Sciatic nerve (tissue), 2 donors: ENCODE results near the gene MAP2. TPM values are rescaled to one million over a fixed set of nuclear protein-coding genes. Genes with fewer than 3 reads are reported as not detected.

Experiments
- ATAC-seq: fragments of 200-7000 bp; cut with Tn5 transposase; one replicate; pipeline ENCODE4 v1.9.1; 2020; ENCODE audit warnings: mild to moderate bottlenecking, moderate library complexity
- DNase-seq: peaks from one replicate; pipeline ENCODE4 v3.0.0-alpha.2; 2020; ENCODE audit warnings: low spot score
- intact Hi-C: fragments of 100-400 bp; cut with DNase I; formaldehyde crosslinking; loops from one replicate; pipeline ENCODE4 v1.14.2; 2022
- total RNA-seq: library from RNA; stranded (reverse); fragmentation: NEBNext Ultra II Directional; extraction: Animal tissue kit (Norgen Biotek cat#: 25700); gene quantifications from one replicate; pipeline ENCODE4 v1.2.1, GENCODE V29; 2021
- donor health status: DM: no; HTN: no; CAD: no.
- donor health status: DM: no; HTN: no; CAD: no.

The MAP2 gene
- total RNA-seq, 1 donor from 2014 or later: 41.9 TPM

DNA sequence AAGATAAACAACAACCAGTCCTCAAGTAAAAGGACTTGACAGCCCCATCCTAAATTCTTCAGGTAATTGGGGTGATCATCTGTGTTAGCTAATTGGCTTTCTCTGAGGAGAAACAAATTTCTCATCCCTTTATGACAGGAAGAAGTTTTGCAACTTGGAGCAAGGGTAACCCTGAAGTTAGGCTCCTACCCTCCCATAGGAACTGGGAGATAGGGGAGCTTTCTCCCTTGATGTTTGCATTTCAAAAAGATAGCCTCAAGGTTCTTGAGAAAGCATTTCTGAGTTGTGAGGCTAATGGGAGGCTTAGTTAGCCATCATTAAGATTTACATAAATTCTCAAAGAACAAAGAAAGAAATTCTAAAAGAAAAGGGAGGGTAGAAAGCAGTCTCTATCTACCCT is 95.4 kb downstream of the MAP2 start:
- intact Hi-C loops: no loop called here
- DNase-seq: no peak
- no peak for ATAC-seq

DNA sequence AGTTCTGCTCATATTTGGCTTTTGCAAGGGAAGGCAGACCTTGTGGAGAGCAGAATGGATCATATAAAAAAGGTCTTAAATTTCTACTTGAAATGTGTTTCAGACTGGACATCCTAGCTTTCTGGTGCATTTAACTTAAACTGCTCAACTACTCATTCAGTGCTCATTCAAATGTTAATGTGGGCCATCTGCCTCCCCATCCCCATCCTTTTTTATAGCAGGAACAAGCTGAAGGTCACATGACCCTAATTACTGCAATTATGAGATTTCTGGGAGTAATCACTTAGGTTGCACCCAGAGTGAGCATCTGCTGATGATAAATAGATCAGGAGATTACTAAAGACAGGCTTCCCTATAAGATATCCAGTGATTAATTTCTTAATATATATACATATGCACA is 96.1 kb downstream of the MAP2 start:
- DNase-seq: no peak
- no peak for ATAC-seq
- intact Hi-C loops: no loop called here

DNA sequence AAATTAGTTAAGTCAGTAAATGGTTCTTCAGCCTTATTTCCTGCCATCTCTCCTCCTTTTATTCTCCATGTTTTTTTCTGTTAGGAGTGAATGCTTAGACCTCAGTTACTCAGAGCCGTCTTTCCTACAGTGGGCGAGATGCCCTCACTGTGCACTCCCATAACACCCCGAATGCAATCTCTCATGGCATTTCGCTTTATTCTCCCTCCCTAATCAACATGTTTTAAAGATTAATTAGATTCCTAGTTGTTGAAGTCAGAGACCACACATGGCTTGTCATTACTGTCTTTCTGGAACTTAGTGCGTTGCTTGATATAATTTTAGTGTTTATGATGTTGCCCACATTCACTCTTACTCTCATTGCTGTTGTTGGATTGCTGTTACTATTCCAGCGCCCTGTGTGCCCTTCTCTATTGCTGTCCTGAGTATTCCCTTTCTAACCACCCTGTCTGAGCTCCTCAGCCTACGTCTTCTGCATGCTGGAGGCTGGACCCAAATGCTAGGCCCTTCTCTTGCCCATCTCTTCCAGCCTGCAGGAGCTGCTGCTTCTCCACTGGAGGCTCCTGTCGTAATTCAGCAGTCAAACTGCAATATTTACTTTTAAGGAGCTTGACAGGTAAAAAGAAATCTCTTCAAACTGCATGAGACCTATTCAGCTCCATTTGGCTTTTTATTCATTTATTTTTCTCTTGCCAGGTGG is 99.3 kb downstream of the MAP2 start:
- intact Hi-C loops: no loop called here
- ATAC-seq: no peak
- no peak for DNase-seq

DNA sequence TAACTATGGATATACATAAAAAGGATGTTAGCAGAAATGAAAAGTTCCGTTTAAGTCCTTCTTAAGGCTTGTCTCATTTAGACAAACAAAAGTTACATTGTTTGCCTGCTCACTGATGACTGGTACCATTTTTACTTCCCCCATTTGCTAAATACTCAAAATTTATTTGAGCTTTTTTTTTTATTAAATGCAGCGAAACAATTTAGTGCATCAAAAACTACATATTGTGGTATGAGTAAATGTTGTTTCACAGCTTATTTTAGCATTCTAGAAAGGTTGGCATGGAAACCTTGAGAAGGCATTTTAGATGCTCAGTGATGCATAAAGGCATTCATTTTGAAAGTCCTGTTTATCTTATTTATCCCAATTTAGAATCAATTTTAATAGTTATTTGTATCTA is 100.0 kb downstream of the MAP2 start:
- DNase-seq (no peak), ATAC-seq (no peak)
- intact Hi-C loops: no loop called here

GRCh38 chr2:209525331-209525730 is 101.5 kb downstream of the MAP2 start:
- ATAC-seq: no peak
- intact Hi-C loops: no loop called here
- no peak for DNase-seq

DNA sequence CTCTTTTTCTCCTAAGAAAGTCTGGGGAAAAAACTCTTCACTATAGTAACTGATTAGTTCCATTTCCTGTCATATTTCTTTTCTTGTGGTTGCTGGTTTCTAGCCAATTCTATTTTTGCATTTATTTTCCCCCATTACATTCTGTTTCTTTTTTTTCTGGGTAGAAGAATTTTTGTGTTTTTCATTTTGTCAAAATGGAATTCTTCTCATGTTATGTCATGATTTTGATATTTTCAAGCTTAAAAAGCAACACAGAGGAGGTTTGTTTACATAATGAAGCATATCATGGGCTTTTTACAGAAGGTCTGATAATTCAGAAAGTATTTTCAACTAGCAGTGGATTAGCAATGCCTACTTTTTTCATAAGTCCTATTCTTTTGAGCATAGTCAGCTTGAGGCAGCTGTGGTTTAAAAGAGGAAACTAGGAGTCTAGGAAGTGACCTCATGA is 102.0 kb downstream of the MAP2 start:
- ATAC-seq: peak; percentile 71
- intact Hi-C loops: no loop called here
- DNase-seq: no peak

- intact Hi-C loops: no loop called here
- ATAC-seq (peak; percentile 75), DNase-seq (no peak)
Measured at GRCh38 chr2:209526561-209526960, 102.7 kb downstream of the MAP2 start.

DNA sequence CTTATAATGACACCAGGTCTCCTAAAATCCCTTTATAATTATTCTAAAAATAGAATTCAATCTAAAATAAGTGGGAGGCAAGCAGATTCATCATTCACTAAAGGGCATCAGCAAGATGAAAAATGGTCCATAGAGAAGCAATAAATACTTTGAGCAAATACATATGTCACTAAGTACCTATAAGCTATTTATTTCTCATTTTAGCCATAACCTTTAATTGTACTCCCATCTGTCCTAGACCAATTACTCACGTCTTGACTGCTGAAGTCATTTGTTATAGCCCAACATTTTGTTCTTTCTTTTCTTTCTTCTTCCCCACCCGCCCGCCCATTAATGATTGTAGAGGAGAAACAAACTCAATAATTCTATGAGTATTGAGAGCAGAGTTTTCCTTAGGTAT is 105.7 kb downstream of the MAP2 start:
- intact Hi-C loops: no loop called here
- DNase-seq (no peak), ATAC-seq (no peak)

- no peak for DNase-seq
- no peak for ATAC-seq
- intact Hi-C loops: no loop called here
Measured at GRCh38 chr2:209532321-209532720, 108.5 kb downstream of the MAP2 start.

GRCh38 chr2:209533391-209533790 is 109.5 kb downstream of the MAP2 start:
- ATAC-seq: no peak
- intact Hi-C loops: no loop called here
- DNase-seq: no peak

DNA sequence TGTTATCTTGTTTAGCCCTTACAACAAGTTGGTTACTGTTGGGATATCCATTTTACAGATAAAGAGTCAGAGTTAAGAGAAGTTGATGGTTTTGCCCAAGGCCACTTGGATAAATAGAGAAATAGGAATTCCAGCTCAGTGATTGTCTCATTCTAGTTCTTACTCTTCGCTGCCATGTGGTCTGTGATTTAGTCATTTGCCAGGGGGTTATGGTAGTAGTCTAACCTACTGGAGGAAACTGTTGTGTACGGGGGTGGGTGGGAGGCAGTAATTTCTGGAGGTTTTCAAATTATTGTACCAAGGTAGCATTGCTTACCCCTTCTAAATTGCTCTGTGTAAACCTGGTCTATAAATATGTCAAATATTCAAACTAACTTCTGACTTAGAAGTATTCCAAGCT is 110.4 kb downstream of the MAP2 start:
- ATAC-seq: no peak
- DNase-seq: no peak
- intact Hi-C loops: no loop called here

DNA sequence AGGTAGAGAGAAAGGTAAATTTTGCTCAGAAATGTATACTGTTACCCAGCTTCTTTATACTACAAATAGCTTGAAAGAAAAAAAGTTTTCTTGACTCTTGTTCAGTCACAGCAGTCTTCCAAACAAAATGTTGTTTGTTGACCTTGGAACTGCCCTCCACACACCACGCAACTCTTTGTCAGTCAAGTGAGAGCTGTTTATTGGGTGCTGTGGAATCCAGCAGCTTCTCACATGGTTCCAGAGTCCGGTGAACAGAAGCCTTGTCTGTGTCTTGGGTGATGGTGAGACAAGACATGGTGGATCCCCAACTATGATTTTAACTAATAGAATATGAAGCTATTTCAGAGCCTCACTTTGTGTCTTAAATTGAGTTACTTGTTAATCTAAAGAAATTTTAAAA is 112.5 kb downstream of the MAP2 start:
- no peak for DNase-seq
- ATAC-seq: no peak
- intact Hi-C loops: no loop called here

DNA sequence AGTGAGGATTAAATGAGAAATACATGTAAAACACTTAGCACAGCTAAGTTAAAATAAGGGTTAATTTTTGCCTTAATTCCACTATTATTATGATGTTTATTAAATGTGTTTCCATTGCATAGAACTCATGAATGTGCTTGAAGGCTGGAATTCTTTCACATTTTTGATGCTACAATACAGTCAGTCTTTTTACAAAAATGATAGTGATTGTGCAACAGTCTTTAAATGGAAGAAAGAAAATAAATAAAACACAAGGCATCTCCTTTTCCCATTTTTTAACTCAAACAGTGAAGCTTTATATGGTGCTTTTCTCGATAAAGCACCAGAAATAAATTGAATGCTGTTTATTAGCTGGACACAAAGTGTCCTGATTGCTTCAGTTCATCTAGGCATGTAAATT is 123.9 kb downstream of the MAP2 start:
- DNase-seq (no peak), ATAC-seq (no peak)
- intact Hi-C loops: no loop called here

- DNase-seq: no peak
- intact Hi-C loops: no loop called here
Measured at GRCh38 chr2:209549589-209549988, 125.7 kb downstream of the MAP2 start.

GRCh38 chr2:209553913-209554312 is 130.1 kb downstream of the MAP2 start:
- intact Hi-C loops: no loop called here
- DNase-seq (no peak), ATAC-seq (no peak)

More at GRCh38 chr2:209549589-209549988, 125.7 kb downstream of the MAP2 start:
- ATAC-seq: no peak

GRCh38 chr2:209556354-209556961 is 132.6 kb downstream of the MAP2 start:
- DNase-seq: no peak
- ATAC-seq: peak; percentile 60
- intact Hi-C loops: no loop called here

DNA sequence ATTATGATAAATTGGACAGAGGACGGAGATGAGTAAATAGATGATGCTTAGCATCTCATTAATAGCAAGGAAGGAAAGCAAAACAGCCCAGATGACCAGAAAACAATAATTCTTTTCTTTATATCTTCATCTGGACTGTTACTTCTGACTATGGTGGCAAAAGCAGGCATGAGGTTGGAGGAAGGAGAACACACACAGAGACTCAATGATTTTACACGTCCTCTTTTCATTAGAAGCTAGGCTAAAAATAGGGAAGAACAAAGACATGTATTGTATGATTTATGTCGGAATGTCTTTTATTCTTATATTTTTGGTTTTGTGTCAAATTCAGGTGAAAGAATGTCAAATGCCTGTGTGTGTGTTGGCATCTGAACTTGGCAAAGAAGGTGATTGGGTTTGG is 137.1 kb downstream of the MAP2 start:
- DNase-seq (no peak), ATAC-seq (no peak)

GRCh38 chr2:209563453-209563852 is 139.6 kb downstream of the MAP2 start:
- intact Hi-C loops: no loop called here
- DNase-seq (no peak), ATAC-seq (no peak)

More for the DNA sequence above, 137.1 kb downstream of the MAP2 start:
- intact Hi-C loops: no loop called here

GRCh38 chr2:209564816-209565215 is 141.0 kb downstream of the MAP2 start:
- DNase-seq (no peak), ATAC-seq (no peak)
- intact Hi-C loops: no loop called here

DNA sequence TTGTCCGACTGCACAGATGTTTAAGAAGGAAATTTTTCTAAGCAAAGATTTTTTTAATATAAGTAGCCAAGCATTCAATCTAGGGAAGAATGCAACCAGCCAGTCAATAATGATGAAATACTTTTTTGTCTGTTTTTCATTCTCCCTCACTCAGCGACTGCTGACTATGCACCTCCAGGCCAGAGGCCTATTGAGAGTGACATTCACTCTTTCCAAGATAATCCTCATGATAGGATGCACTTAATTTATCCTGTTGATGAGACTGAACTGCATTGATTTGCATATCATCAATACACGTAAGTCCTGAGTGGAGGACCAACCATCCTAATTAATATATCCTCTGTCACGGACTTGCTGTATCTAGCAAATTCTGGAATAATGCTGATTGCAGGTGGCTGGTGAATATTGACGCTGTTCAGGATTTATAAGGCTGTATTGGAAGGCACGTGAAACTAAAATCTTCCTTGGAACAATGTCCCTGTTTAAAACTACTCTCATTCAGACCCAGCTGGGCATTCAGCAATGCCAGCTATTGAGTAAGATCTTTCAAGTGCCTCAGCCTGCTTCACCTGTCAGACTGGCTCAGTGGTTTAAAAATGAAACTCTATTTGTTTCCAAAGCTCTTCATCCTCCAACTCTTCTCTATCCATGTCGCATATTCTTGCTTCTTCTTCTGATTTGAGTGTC is 142.2 kb downstream of the MAP2 start:
- intact Hi-C loops: no loop called here
- ATAC-seq: no peak
- DNase-seq: no peak
